Neural cell (in vitro differentiated cells): ENCODE data around the gene POLN.
"Not testable (repeated sequence)": the region's sequence is repeated elsewhere in the genome, so short reads cannot be mapped to it uniquely, and the experiment has no call there.

Experiments used
- EZH2 ChIP-seq: fragments of 200-600, 300-800 bp; shearing (Covaris generic), sonication (generic); IDR thresholded peaks from 2 replicates; pipeline ENCODE4 v1.6.1; 2014; ENCODE audit warnings: antibody characterized with exemption, low read length, borderline replicate concordance, mild to moderate bottlenecking; ENCODE audit not compliant: insufficient read depth, poor library complexity, severe bottlenecking
- TF ChIP-seq, protein P1 (sequence below): fragments of 450-650 bp; IDR thresholded peaks from 2 replicates; pipeline ENCODE4 v1.5.1; 2014; ENCODE audit warnings: antibody characterized with exemption, mild to moderate bottlenecking, moderate library complexity; ENCODE audit not compliant: poor library complexity, severe bottlenecking
- TF ChIP-seq, protein P2 (sequence below): IDR thresholded peaks from 2 replicates; pipeline ENCODE4 v1.6.1; 2012; ENCODE audit warnings: borderline replicate concordance

DNA sequence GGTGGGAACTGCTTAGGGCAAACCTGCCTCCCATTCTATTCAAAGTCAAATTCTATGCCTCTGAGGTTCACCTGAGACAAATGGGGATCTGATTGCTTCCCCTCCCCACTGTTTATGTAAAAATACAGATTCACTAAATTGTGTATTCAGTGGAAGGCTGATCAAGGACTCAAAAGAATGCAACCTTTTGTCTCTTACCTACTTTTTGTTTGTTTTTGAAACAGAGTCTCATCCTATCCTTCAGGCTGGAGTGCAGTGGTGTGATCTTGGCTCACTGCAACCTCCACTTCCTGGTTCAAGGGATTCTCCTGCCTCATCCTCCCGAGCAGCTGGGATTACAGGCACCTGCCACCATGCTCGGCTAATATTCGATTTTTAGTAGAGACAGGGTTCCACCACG is 20.5 kb downstream of the POLN start:
- TF ChIP-seq, protein P1, sequence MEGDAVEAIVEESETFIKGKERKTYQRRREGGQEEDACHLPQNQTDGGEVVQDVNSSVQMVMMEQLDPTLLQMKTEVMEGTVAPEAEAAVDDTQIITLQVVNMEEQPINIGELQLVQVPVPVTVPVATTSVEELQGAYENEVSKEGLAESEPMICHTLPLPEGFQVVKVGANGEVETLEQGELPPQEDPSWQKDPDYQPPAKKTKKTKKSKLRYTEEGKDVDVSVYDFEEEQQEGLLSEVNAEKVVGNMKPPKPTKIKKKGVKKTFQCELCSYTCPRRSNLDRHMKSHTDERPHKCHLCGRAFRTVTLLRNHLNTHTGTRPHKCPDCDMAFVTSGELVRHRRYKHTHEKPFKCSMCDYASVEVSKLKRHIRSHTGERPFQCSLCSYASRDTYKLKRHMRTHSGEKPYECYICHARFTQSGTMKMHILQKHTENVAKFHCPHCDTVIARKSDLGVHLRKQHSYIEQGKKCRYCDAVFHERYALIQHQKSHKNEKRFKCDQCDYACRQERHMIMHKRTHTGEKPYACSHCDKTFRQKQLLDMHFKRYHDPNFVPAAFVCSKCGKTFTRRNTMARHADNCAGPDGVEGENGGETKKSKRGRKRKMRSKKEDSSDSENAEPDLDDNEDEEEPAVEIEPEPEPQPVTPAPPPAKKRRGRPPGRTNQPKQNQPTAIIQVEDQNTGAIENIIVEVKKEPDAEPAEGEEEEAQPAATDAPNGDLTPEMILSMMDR: not testable (repeated sequence)
- not testable (repeated sequence) for TF ChIP-seq EZH2
- TF ChIP-seq, protein P2, sequence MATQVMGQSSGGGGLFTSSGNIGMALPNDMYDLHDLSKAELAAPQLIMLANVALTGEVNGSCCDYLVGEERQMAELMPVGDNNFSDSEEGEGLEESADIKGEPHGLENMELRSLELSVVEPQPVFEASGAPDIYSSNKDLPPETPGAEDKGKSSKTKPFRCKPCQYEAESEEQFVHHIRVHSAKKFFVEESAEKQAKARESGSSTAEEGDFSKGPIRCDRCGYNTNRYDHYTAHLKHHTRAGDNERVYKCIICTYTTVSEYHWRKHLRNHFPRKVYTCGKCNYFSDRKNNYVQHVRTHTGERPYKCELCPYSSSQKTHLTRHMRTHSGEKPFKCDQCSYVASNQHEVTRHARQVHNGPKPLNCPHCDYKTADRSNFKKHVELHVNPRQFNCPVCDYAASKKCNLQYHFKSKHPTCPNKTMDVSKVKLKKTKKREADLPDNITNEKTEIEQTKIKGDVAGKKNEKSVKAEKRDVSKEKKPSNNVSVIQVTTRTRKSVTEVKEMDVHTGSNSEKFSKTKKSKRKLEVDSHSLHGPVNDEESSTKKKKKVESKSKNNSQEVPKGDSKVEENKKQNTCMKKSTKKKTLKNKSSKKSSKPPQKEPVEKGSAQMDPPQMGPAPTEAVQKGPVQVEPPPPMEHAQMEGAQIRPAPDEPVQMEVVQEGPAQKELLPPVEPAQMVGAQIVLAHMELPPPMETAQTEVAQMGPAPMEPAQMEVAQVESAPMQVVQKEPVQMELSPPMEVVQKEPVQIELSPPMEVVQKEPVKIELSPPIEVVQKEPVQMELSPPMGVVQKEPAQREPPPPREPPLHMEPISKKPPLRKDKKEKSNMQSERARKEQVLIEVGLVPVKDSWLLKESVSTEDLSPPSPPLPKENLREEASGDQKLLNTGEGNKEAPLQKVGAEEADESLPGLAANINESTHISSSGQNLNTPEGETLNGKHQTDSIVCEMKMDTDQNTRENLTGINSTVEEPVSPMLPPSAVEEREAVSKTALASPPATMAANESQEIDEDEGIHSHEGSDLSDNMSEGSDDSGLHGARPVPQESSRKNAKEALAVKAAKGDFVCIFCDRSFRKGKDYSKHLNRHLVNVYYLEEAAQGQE: not testable (repeated sequence)
